Calu3 (cell line): ENCODE measurements around the gene KCNJ13. TPM values are rescaled to one million over a fixed set of nuclear protein-coding genes. Genes with fewer than 3 reads are reported as not detected.

Experiments
- BruUV-seq: library from RNA; stranded (reverse); fragments of 400-500 nt; replicated peaks from 2 replicates; lab custom pipeline; 2021; lab: Mats Ljungman, UMichigan
- CTCF ChIA-PET: fragments of 300-600 bp; sonication (Branson Sonifier 250); formaldehyde crosslinking; loops from one replicate; lab custom pipeline; 2022; ENCODE audit warnings: antibody characterized with exemption; lab: Charles Lee
- DNase-seq: peaks from one replicate; pipeline ENCODE4 v3.0.0; 2022
- H3K27ac Mint-ChIP-seq: one replicate; pipeline ENCODE4 v1.8.0; 2022; ENCODE audit warnings: mixed read lengths; ENCODE audit not compliant: unreplicated experiment
- H3K27me3 Mint-ChIP-seq: one replicate; pipeline ENCODE4 v1.8.0; 2022; ENCODE audit warnings: mixed read lengths; ENCODE audit not compliant: unreplicated experiment
- H3K36me3 Mint-ChIP-seq: one replicate; pipeline ENCODE4 v1.8.0; 2022; ENCODE audit warnings: mild to moderate bottlenecking, moderate library complexity, mixed read lengths; ENCODE audit not compliant: insufficient read depth, unreplicated experiment
- H3K4me1 Mint-ChIP-seq: one replicate; pipeline ENCODE4 v1.8.0; 2022; ENCODE audit warnings: mild to moderate bottlenecking, low read depth, mixed read lengths; ENCODE audit not compliant: unreplicated experiment
- H3K4me3 Mint-ChIP-seq: one replicate; pipeline ENCODE4 v1.8.0; 2022; ENCODE audit warnings: mild to moderate bottlenecking, low read depth, moderate library complexity, mixed read lengths; ENCODE audit not compliant: unreplicated experiment
- H3K9me3 Mint-ChIP-seq: one replicate; pipeline ENCODE4 v1.8.0; 2022; ENCODE audit warnings: low read depth, mixed read lengths; ENCODE audit not compliant: unreplicated experiment
- intact Hi-C: fragments of 100-400 bp; cut with micrococcal nuclease; formaldehyde crosslinking; loops from one replicate; pipeline ENCODE4 v1.10.0; 2022; ENCODE audit not compliant: unreplicated experiment
- total RNA-seq: library from RNA; stranded (reverse); gene quantifications from 2 replicates; pipeline ENCODE4 v1.2.3, GENCODE V29; 2022
- TF ChIP-seq, protein P1 (sequence below): fragments of 200-600 bp; IDR thresholded peaks from one replicate; pipeline ENCODE4 v1.8.0; 2022; ENCODE audit warnings: antibody characterized with exemption; ENCODE audit not compliant: unreplicated experiment

KCNJ13 gene
- total RNA-seq, 1 experiment from 2014 or later = not detected

DNA sequence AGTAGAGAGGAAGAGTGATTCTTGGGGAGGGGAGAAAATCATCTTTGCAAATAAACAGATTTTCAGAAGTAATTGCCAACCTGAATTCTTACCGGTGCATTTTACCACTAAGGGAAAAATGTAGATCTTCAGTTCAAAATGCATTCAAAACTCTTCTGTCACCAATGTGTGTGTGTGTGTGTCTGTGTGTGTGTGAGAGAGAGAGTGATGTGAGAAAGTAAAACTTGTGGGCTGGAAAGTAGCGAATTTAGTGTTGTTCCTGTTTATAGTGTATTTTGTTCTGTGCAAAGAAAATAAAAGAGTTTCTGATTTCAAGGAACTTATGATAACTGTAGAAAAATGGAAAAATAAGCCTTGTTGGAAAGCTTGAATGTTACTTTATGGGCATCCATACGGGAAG, 27.0 kb downstream of the KCNJ13 start:
- intact Hi-C loops = no loop called here
- no peak for DNase-seq
- CTCF ChIA-PET = no interaction called here
- H3K4me1 Mint-ChIP-seq = peaks cover 11% of the 10 kb centered on the region
- TF ChIP-seq, protein P1, sequence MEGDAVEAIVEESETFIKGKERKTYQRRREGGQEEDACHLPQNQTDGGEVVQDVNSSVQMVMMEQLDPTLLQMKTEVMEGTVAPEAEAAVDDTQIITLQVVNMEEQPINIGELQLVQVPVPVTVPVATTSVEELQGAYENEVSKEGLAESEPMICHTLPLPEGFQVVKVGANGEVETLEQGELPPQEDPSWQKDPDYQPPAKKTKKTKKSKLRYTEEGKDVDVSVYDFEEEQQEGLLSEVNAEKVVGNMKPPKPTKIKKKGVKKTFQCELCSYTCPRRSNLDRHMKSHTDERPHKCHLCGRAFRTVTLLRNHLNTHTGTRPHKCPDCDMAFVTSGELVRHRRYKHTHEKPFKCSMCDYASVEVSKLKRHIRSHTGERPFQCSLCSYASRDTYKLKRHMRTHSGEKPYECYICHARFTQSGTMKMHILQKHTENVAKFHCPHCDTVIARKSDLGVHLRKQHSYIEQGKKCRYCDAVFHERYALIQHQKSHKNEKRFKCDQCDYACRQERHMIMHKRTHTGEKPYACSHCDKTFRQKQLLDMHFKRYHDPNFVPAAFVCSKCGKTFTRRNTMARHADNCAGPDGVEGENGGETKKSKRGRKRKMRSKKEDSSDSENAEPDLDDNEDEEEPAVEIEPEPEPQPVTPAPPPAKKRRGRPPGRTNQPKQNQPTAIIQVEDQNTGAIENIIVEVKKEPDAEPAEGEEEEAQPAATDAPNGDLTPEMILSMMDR = no peak
- H3K9me3 Mint-ChIP-seq = no peaks in the 10 kb centered on the region
- peak overlapping the region; percentile 13 for H3K27ac Mint-ChIP-seq
- H3K27me3 Mint-ChIP-seq = no peaks in the 10 kb centered on the region
- BruUV-seq = TSS peak; percentile 26
- no peak overlapping the region for H3K4me3 Mint-ChIP-seq
- H3K36me3 Mint-ChIP-seq = peaks cover 31% of the 10 kb centered on the region

DNA sequence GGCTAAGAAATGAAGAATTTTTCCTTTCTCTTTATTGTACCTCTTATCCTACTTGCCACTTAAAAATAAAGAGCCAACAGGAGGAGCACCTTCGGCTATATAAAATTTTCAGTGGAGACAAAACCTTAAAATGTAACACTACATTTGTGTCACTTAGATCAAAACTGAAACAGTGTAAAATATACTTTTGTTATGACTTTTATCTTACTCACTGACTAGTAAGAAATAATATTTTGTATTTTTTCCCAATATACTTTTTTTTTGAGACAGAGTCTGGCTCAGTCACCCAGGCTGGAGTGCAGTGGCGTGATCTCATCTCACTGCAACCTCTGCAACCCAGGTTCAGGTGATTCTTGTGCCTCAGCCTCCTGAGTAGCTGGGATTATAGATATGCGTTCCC, 28.3 kb downstream of the KCNJ13 start:
- no peak for DNase-seq
- intact Hi-C loops = no loop called here
- Mint-ChIP-seq H3K27me3 (no peaks in the 10 kb centered on the region), H3K4me3 (no peak overlapping the region), H3K36me3 (peaks cover 31% of the 10 kb centered on the region), H3K4me1 (peaks cover 11% of the 10 kb centered on the region), H3K27ac (no peak overlapping the region), H3K9me3 (no peaks in the 10 kb centered on the region)
- BruUV-seq = no TSS peak
- CTCF ChIA-PET = no interaction called here
- TF ChIP-seq, protein P1 = no peak

DNA sequence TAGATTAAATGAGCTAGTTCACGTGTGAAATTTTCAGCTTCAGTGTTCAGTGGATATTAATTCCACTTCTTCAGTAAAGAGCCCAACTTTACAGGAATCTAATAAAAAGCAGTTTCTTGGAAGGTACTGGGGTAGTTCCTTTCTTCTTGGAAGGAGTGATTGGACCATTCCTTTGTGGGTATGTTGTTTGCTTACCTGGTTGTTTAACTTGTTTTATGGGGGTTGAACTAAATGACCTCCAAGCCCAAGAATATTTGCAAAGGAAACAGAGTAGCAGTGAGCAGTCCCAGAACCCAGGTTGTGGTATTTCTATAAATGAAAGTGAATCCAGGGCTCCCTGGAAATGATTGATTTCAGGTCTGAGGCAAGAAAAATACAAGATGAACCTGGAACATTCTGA, 31.4 kb downstream of the KCNJ13 start:
- TF ChIP-seq, protein P1 = no peak
- H3K27ac Mint-ChIP-seq = no peak overlapping the region
- intact Hi-C loops = no loop called here
- peaks cover 11% of the 10 kb centered on the region for H3K4me1 Mint-ChIP-seq
- no peak overlapping the region for H3K4me3 Mint-ChIP-seq
- BruUV-seq = no TSS peak
- no peaks in the 10 kb centered on the region for H3K27me3 Mint-ChIP-seq
- DNase-seq = peak; percentile 6
- no peaks in the 10 kb centered on the region for H3K9me3 Mint-ChIP-seq
- peaks cover 22% of the 10 kb centered on the region for H3K36me3 Mint-ChIP-seq
- CTCF ChIA-PET = interaction anchor here (1.3 kb wide), 1 partner anchor 133 kb away, joined by 3 read pairs; no protein-coding TSS in a partner anchor

DNA sequence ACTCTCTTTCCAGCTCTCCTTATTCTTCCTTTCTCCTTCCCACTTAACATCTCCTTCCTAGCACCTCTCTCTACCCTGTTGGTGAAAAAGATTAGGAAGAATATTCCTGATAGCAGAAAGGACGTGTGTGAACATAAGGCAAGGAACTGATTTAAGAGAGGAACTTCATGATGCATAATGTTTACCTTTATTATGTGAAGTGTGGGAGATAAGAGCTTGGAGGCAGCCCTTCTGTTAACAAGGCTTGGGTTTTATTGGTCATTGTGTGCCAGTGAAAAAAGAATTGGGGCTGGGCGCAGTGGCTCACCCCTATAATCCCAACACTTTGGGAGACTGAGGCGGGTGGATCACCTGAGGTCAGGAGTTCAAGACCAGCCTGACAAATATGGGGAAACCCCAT, 34.4 kb downstream of the KCNJ13 start:
- TF ChIP-seq, protein P1 = no peak
- H3K9me3 Mint-ChIP-seq = no peaks in the 10 kb centered on the region
- H3K4me3 Mint-ChIP-seq = no peak overlapping the region
- no peak overlapping the region for H3K27ac Mint-ChIP-seq
- no TSS peak for BruUV-seq
- H3K4me1 Mint-ChIP-seq = no peaks in the 10 kb centered on the region
- intact Hi-C loops = no loop called here
- CTCF ChIA-PET = no interaction called here
- H3K36me3 Mint-ChIP-seq = peaks cover 17% of the 10 kb centered on the region
- no peaks in the 10 kb centered on the region for H3K27me3 Mint-ChIP-seq
- DNase-seq = no peak
